AG09309 (cell line): ENCODE results near the gene TRAPPC2L.

Experiments used
- DNase-seq: peaks from one replicate; pipeline ENCODE4 v3.0.0-alpha.2; 2010; ENCODE audit warnings: low read depth
- H3K4me3 ChIP-seq: 2 replicates; pipeline ENCODE4 v1.5.1; 2011; ENCODE audit warnings: mild to moderate bottlenecking, low read depth, low read length, moderate library complexity; ENCODE audit not compliant: control insufficient read depth
- CTCF ChIP-seq: IDR thresholded peaks from 2 replicates; pipeline ENCODE4 v1.5.1; 2011; ENCODE audit warnings: mild to moderate bottlenecking, low read depth, low read length, inconsistent platforms; ENCODE audit not compliant: insufficient read depth, control insufficient read depth; ENCODE audit errors: missing control alignments

Gene TRAPPC2L

GRCh38 chr16:88883117-88883895 is 26.4 kb downstream of the TRAPPC2L start:
- H3K4me3 ChIP-seq = no peak overlapping the region
- no peak for DNase-seq
- TF ChIP-seq CTCF = no peak

GRCh38 chr16:88883946-88884345 is 27.0 kb downstream of the TRAPPC2L start:
- DNase-seq = no peak
- no peak for TF ChIP-seq CTCF
- no peak overlapping the region for H3K4me3 ChIP-seq

- no peak for DNase-seq
- TF ChIP-seq CTCF = no peak
- no peak overlapping the region for H3K4me3 ChIP-seq
Measured at GRCh38 chr16:88884569-88885271, 27.8 kb downstream of the TRAPPC2L start.

GRCh38 chr16:88885693-88886280 is 28.9 kb downstream of the TRAPPC2L start:
- no peak overlapping the region for H3K4me3 ChIP-seq
- no peak for DNase-seq
- no peak for TF ChIP-seq CTCF

- DNase-seq = no peak
- TF ChIP-seq CTCF = no peak
- H3K4me3 ChIP-seq = no peak overlapping the region
Measured at GRCh38 chr16:88886420-88886844, 29.5 kb downstream of the TRAPPC2L start.

GRCh38 chr16:88886845-88887521 is 30.1 kb downstream of the TRAPPC2L start:
- no peak for TF ChIP-seq CTCF
- DNase-seq = no peak
- H3K4me3 ChIP-seq = no peak overlapping the region
